D341Med (cell line): ENCODE data around the gene HDAC4.

Experiments used
- DNase-seq: peaks from one replicate; pipeline ENCODE4 v3.0.0; 2012; ENCODE audit warnings: low spot score

The HDAC4 gene

GRCh38 chr2:239137898-239138283, 262.9 kb downstream of the HDAC4 start:
- DNase-seq = no peak

GRCh38 chr2:239137165-239137897, 263.5 kb downstream of the HDAC4 start:
- no peak for DNase-seq

- DNase-seq = no peak
Measured at GRCh38 chr2:239136762-239137161, 264.1 kb downstream of the HDAC4 start.

DNA sequence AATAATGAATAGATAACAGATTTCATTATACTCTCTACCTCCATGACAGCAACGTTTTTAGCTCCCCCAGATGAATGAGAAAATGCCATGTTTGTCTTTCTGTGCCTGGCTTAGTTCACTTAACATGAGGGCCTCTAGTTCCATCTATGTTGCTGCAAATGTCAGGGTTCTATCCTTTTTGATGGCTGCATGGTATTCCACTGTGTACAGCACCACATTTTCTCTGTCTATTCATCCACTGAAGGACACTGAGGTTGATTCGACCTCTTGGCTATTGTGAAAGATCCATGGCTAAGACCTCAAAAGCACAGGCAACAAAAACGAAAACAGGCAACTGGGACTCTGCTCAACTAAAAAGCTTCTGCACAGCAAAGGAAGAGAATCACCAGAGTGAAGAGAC, 264.6 kb downstream of the HDAC4 start:
- DNase-seq = no peak

DNA sequence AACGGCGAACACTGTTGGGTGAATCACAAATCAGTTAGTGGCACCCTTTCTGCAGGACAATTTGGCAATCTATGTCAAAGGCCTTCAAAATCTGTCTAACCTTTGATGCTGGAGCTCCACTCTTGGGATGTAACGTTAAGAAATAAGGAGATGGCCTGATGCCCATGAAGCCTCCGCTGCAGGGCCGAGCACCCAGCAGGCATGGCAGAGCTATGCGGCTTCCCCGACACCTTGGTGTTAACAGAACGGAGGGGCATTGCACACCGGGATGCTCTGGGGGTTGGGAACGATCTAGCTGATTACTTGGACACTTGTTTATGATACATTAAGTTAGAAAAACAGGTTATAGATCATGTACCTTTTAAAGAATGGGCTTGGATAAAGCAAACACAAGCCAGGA, 265.3 kb downstream of the HDAC4 start:
- no peak for DNase-seq

DNA sequence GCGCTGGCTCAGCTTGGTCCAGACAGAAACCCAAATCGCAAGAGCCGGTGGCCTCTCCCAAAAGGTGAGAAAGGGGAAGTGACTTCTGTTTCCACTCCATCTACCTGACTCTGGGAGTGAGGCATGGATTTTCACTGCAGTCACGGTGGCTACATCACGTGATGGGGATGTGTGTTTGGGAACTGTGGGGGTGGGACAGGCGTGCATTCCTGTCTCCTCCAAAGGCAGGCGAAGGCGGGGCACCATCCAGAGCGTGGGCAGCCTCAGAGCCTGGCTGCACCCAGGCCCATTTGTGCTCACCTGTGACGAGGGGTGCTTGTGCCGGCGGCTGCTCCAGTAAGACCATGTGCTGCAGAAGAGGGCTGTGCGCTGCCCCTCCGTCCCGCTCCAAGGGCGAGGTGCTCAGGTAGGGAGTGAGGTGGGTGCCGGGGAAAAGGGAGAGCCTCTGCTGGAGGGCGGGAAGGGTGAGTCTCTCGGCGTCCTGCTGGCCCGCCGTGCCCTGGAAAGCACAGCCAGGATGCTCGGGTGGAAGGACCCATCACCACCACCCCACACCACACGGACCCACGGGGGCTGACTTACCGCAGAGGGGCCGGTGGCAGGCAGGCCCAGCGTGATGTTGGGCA, 266.8 kb downstream of the HDAC4 start:
- no peak for DNase-seq

DNA sequence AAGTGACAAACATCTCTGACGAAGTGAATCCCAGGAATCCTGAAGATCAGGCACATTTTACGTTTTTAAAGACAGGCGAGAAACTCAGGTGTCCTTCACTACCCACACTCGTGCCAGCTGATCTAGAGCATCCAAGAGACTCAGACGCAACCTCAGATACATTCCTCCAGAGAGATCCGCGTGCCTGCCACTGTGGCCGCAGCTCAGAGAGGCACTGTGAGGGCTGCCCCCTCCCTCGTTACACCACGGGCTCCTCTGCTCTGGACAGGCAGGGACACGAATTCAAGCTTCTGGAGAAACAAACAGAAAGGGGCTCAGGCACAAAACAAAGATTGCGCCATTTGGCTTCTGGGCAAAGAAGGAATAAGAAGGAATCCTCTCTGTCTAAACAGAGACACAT, 268.0 kb downstream of the HDAC4 start:
- DNase-seq = no peak

GRCh38 chr2:239132156-239132709, 268.6 kb downstream of the HDAC4 start:
- no peak for DNase-seq

DNA sequence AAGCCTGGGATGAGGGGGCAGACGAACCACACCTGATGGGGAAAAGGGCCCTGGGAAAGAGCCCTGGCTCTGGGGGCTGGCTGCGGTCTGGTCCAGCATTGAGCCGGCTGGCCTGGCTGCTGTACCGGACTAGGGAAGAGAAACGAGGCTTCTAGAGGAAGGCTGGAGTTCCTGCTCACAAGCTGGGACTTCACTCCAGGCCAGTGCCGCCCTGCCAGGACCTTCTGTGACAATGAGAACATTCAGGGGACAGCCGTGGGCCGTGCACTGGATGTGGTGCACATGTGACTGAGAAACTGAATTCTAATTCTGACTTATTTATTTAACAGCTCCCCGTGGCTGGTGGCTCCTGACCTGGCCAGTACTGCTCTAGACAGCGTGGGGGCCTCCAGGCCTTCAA, 269.3 kb downstream of the HDAC4 start:
- no peak for DNase-seq

GRCh38 chr2:239130786-239131325, 270.0 kb downstream of the HDAC4 start:
- DNase-seq = no peak

GRCh38 chr2:239130041-239130440, 270.8 kb downstream of the HDAC4 start:
- no peak for DNase-seq

GRCh38 chr2:239129147-239129920, 271.5 kb downstream of the HDAC4 start:
- DNase-seq = no peak

GRCh38 chr2:239128706-239129105, 272.1 kb downstream of the HDAC4 start:
- DNase-seq = no peak

GRCh38 chr2:239127513-239127912, 273.3 kb downstream of the HDAC4 start:
- DNase-seq = no peak

GRCh38 chr2:239125726-239126675, 274.8 kb downstream of the HDAC4 start:
- DNase-seq = no peak

- no peak for DNase-seq
Measured at GRCh38 chr2:239124152-239124899, 276.5 kb downstream of the HDAC4 start.

GRCh38 chr2:239122421-239123110, 278.3 kb downstream of the HDAC4 start:
- no peak for DNase-seq

GRCh38 chr2:239121600-239122012, 279.2 kb downstream of the HDAC4 start:
- no peak for DNase-seq

DNA sequence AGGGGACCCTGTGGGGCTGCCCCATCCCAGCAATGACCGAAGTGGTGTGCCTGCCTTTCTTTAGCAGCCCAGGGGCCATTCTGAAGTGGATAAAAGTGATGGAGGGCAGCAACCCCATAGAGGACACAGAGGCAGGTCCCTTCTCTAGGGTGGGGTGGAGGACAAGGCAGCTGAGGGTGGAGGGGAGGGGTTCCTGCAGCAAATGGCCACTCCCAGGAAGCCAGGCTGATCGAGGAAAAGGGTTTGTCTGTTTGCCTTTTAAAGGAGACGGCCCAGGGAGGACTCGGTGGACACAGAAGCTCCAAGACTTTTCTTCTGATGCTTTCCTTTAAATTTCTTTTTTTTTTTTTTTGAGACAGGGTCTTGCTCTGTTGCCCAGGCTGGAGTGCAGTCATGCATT, 280.2 kb downstream of the HDAC4 start:
- no peak for DNase-seq
